ENCODE results near the gene DPYSL4.

Gene DPYSL4

GRCh38 chr10:132186488-132187429 is at the start of gene DPYSL4:
Gene DPYSL4, plus strand, starts transcription at chr10:132186948. Its CDS starts 116 bp downstream, at chr10:132187064.
- DNase-seq = no peak

GRCh38 chr10:132137111-132138072 is 49.4 kb upstream of the DPYSL4 start:
- no peak for DNase-seq

- DNase-seq = no peak
Observed at GRCh38 chr10:132138133-132138532, 48.6 kb upstream of the DPYSL4 start.

DNA sequence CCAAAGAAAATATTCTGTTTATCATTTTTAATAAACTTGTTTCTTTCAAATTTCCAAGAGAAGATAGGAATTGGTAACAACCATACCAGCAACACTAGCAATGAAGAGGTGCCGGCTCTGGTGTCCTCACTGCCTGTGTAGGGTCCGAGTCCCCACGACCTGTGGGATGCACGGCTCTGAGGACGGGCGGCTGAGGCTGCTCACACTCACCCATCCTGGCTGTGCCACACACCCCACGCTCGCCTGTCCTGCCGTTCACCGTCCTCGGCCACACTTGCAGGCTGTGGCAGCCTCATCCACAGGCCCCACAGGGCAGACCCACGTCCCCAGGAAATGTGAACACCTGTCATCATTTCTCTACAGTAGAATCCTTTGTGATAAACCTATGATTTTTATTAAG is 48.2 kb upstream of the DPYSL4 start:
- DNase-seq = no peak

DNA sequence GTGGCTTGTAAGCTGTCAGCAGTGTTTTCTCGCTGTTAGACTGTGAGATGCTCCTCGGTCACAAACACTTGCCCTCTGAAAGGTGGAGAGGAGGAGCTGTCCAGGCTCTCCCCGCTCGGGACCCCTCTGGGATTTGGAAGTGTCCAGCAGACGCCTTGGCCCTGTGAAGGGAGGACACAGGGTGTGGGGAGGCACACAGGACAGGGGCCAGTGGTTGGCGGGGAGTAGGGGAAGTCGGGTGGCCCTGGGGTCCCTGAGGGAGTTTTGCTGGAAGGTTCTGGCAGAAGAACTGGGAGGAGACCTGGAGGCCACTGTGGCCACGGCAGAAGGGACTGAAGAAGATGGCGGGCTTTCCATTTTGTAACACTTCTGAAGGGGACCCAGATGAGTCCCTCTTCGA is 47.2 kb upstream of the DPYSL4 start:
- no peak for DNase-seq

DNA sequence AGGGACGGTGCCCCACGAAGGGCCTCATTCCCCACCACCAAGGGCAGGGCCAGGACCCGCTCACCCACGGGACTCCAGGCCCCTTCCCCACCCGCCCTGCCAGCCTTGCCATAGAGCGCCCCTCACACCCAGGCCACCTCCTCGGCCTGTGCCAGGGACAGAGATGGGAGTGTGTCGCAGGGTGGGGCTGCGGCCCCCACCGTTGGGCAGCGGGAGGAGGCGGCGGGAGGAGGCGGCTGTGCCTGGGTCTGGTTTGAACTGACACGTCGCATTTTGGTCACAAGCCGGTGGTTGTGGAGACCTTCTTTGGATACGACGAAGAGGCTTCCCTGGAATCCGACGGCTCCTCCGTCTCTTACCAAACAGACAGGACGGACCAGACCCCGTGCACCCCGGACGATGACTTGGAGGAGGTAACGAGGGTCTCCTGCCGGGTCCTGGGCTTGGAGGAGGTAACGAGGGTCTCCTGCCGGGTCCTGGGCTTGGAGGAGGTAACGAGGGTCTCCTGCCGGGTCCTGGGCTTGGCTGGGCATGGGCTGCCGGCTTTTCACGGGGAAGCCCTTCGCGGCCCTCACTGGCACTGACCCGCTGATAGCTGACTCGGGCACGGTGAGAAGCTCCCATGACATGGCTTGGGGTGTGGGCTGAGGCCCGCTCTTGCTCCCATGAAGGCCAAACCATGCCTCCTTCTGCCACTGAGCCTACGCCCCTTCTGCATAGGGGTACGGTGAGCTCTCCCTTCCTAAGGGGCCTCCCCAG is 46.4 kb upstream of the DPYSL4 start:
- DNase-seq = no peak

DNA sequence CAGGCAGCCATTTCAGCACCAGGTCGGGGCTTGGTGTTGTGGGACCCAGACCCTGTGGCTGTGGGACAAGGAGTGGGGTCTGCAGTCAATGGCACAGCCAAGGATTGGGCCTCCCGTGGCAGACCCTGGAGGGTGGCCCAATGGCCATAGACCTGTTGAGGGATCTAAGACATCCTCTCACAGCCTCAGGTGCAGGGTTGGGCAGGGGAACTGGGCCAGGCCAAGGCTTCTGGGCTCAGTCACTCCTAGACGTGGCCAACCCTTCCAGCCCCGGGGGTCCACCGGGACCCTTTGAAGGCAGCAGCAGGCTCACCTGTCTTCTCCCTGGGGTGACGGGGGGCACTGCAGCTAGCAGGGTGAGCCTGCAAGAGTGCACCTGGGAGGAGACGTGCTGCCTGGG is 45.7 kb upstream of the DPYSL4 start:
- DNase-seq = no peak

- no peak for DNase-seq
Observed at GRCh38 chr10:132141526-132142395, 45.0 kb upstream of the DPYSL4 start.

DNA sequence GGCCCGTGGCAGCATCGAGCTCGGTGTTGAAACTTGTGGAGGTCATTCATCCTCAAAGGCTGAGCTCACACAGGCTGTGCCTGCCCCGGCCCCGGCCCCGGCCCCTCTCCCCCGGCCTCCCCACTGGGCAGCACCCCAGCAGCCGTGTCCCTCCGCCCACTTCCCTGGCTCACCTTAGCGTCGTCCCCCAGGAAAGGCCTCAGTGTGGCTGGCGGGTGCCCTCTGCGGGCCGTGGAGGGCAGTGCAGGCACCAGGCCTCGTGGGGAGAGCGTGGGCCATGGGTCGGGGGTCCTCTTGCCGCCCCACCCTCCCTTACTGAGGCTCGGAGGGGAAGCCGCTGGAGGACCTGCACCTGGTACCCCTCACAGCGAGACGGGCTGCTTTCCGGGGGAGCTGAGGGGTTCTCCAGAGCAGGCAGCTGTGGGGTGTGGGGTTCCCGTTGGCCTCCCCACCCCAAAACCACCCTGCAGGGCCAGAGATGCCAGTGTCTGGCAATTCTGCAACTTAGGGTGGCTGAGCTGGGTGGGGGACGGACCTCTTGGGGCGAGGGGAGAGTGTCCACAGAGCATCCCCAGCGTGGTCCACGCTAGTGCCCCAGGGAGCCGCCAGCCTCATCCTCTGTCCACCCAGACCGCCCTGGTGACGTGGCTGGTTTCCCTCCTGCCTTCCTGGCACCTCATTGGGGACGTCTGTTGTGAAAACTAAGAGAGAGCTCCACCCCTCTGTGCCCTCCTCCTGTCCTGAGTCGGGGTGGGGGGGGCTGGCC is 44.2 kb upstream of the DPYSL4 start:
- no peak for DNase-seq

GRCh38 chr10:132143162-132143561 is 43.6 kb upstream of the DPYSL4 start:
- no peak for DNase-seq

- DNase-seq = no peak
Observed at GRCh38 chr10:132144086-132144485, 42.7 kb upstream of the DPYSL4 start.

DNA sequence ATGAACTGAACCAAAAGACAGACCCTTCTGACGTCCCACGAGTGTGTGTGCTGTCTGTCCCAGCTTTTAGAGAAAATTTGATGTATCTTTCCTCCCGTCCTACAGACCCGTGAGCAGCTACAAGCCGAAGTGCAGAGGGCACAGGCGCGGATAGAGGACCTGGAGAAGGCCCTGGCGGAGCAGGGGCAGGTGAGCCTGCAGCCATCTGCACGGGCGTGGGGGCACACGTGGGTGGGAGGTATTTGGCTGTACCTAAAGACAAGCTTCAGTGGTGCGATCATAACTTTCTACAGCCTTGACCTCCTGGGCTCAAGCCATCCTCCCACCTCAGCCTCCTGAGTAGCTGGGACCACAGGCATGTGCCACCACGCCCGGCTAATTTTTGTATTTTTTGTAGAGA is 41.7 kb upstream of the DPYSL4 start:
- DNase-seq = no peak

DNA sequence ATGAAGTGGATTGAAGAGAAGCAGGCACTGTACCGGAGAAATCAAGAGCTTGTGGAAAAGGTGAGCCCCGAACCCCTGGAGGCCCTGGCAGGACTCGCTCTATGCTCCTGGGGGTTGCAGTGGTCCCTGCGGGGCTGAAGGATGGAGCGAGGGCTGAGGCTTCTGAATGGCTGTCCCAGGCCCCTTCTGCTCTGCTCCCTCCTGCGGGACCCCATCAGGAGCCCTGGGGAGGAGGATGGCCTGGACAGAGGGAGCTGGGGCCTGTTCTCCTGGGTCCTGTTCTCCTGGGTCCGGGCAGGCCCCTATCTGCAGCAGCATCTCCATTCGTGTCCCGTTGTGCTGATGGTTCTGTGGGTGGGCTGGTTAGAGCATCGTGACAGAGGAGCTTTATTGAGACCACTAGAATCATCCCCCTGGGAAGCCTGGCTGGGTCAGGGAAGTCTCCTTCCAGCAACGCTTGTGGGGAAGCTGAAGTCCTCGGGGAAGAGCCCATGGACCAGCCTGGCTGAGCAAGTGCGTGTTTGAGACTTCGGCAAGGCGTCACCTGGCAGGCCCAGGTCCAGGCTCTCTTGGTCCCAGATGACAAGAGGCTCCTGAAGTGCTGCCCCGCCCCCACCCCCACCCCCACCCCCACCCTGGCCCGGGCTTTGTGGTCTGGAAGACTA is 41.1 kb upstream of the DPYSL4 start:
- DNase-seq = no peak

DNA sequence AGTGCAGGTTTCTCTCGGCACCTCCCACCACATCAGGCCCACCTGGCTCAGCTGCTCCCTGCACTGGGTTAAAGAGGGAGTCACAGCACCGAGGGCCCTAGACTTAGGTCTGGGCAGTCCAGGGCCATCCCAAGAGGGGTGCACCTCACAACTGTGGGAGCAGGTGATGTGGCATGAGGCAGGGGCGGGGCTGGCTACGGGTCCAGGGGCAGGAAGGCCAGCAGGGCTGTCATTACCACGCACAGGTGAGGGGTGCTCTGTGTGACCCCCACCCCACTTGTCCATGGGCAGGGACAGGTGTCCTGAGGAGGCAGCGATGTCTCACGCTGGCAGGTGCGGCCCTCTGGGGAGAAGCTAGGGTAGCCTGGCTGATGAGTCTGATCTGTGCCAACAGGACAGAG is 40.5 kb upstream of the DPYSL4 start:
- DNase-seq = no peak

DNA sequence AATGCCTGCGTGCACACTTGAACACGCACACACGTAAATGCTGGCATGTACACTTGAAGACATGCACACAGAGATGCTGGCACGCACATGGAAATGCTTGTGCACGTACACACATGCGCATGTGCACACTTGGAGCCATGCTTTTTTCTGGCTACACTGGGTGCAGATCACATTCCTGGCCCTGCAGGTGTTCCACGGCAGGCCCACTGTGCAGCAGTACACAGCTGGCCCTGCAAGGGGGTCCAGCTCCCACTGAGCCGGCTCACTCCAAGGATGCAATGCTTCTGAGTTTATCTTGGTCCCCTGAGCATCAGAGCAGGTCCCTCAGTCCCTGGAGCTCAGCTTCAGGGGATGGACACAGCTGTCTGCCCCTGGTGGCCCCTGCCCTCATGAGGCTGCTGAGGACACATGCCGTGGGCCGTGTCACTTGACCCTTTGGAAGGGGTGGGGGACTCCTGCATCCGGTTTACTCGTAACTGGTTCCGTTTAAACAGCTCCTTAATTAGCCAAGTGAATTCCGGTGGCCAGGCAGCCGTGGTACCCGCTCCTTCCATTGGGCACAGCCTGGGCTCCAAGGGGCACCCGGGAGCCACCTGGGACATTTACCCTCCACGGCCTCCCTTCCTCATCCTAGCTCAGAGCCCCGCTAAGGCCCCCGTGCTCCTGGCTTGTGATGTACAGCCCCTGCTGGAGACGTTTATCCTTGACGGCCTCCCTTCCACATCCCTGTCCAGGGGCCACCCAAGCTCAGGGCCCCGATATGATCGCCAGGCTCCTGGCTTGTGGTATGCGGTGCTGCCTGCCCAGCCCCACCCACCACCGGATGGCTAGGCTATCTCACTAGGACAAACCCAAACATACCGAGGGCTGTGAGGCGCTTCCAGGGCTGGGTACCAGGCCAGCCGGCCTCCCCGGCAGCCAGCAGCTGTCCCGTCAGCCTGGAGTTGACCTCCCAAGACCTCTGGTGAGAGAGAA is 39.5 kb upstream of the DPYSL4 start:
- no peak for DNase-seq

- no peak for DNase-seq
Observed at GRCh38 chr10:132148261-132149251, 38.2 kb upstream of the DPYSL4 start.

GRCh38 chr10:132149271-132149670 is 37.5 kb upstream of the DPYSL4 start:
- no peak for DNase-seq

- no peak for DNase-seq
Observed at GRCh38 chr10:132149917-132150316, 36.8 kb upstream of the DPYSL4 start.

Measured in DMS153 (cell line).